ENCODE results near the gene SLC6A3.
"Not testable (repeated sequence)": the region's sequence is repeated elsewhere in the genome, so short reads cannot be mapped to it uniquely, and the experiment has no call there.

The SLC6A3 gene

DNA sequence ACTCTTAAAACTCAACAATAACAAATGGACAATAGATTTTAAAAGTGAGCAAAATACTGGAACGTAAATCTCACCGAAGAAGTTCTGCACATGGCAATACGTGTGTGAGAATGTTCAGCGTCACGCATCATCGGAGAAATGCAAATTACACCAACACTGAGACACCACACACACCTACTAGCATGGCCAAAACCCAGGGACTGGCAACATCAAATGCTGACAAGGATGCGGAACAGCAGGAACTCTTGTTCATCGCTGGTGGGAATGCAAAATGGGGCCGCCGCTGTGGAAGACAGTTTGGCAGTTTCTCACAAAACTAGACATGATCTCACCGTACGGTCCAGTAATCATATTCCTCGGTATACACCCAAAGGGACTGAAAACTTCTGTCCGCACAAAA lies 78.7 kb downstream of the SLC6A3 start:
- no peak for DNase-seq

GRCh38 chr5:1364211-1364610 lies 81.0 kb downstream of the SLC6A3 start:
- DNase-seq, result no peak

DNA sequence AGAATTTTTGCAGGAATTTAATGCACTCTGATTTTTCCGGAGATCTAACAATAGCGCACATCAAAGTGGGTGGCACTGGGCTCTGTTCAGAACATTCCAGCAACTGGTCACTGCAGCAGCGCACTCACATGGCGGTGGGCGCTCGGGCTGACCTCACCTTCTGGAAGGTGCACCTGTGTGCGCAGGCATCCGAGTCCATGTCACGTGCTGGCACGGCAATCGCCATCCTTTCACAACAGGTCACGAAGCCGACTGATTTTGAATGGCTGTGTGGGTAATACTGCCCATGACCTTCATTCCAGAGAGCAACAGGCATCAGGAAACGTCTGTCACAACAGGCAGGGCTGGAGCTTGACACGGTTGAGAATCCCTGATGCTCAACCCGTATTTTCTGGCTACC lies 81.7 kb downstream of the SLC6A3 start:
- no peak for DNase-seq

- no peak for DNase-seq
These were observed 82.1 kb downstream of the SLC6A3 start for GRCh38 chr5:1363160-1363559.

DNA sequence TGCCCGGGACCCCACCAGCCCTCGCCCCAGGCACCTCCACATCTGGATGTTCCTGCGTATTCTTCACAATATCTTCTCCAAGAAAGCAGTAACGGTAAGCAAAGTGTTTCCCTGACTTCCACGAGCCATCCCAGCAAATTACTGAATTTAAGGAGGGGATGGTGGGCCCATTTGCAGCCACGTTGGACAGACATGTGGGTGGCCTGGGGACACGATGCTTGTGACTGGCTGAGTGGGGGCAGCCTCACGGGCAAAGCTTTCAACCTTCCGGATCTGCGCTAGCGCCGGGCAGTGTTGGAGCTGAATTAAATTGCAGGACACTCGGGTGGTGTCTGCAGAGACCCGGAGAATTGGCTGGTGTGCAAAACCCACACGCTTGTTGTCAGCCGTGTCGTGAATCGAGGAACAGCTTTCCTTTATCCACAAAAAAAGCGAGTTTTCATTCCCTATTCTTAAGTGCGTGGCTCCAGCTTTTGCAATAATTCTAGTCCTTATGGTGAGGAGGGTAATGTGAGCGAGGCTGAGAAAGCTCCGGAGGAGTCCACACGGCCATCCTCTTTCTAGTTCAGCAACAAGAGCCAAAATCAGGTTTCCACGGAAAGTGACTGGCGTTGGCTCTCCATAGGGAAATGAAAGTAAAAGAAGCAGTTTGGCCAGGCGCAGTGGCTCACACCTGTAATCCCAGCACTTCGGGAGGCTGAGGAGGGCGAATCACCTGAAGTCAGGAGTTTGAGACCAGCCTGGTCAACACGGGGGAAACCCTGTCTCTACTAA lies 82.8 kb downstream of the SLC6A3 start:
- no peak for DNase-seq

DNA sequence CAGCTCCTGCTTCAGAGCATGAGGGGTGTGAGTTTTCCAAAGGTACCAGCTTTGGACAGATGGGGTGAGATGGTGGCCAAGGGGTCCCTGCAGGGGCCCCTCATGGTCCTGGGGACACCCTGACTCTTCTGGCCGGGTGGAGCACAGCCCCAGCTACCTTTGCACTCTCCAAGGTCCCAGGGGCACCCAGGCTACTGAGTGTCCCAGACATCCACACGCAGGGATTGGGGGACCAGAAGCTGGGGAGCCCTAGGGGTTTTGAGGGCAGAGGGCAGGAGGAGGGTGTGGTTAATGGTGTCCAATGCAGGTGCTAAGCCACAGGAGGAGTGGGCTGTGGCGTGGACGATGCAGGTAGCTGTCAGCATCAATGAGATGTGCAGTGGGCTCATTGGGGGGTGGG lies 84.4 kb downstream of the SLC6A3 start:
- no peak for DNase-seq

DNA sequence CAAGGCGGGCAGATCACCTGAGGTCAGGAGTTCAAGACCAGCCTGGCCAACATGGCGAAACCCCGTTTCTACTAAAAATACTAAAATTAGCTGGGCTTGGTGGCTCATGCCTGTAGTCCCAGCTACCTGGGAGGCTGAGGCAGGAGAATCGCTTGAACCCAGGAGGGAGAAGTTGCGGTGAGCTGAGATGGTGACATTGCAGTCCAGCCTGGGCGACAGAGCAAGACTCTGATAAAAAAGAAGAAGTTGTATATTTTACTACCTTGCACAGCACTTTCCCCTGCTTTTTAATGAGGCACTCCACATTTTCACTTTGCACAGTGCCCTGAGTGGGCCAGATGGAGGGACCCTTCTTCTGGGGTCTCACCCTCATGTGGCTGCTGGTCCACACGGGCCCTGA lies 84.9 kb downstream of the SLC6A3 start:
- not testable (repeated sequence) for DNase-seq

DNA sequence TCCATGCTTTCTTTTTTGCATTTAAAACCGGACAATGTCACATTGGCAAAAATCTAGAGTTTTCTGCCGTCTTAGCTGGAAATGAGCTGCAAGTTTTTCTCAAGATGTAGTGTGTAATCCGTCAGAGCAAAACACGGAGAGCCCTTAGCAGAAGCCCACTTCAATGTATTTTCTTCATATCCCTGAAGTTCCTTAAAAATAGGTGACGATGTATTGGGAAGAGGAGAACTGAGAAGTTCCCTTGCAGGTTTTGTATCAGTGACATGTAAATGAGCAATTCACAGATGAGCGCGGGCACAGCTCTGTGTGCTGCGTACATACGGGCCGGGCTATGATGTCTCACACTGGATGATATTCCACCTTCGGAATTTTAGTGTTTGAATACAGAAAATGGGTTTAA lies 85.5 kb downstream of the SLC6A3 start:
- no peak for DNase-seq

GRCh38 chr5:1359031-1359645 lies 86.1 kb downstream of the SLC6A3 start:
- no peak for DNase-seq

DNA sequence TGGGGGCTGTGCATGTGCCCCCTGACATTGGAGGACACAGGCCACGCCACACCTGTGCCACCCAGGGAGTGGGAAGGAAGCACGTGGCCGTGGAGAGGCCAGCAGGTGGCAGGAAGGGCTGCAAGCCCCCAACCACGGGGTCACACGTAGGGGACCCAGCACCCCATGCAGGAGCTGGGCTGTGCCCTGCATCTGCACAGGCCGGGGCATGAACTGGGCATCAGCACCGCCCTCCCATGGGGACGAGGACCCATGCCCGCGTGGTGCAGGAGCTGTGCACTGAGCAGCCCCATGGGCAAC lies 86.6 kb downstream of the SLC6A3 start:
- DNase-seq, result no peak

DNA sequence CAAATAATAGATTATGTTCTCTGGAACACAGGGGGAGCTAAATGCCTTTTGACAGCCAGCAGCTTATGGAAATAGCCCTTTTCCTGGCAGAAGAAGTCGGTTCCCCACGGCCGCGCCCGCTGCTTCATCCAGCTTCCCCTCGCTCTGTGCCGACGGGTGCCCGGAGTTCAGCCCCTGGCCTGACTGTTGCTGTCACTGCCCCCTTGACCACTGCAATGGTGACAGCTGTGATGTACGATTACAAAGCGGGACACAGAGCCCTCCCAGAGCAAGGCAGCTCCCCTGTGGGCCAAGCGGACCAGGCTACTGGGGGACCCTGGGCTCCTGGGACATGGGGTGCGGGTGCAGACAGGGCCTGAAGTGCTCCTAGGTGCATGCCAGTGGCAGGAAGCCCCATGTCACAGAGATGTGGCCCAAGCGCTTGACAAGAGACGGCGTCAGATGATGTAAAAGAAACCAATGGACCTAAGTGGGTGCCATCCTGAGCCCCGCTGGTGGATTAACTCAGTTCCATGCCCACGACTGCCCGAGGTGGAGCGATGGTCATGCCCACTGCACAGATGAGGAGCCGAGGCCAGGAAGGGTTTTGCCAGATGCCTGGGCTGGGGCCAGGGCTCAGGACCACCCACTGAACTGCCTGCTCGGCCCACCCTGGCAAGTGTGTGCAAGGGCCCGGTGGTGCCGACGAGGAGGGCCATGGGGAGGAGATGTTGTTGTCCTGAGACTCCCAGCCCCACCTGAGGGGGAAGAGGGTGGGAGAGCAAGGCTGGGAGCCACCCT lies 87.1 kb downstream of the SLC6A3 start:
- DNase-seq, result no peak

DNA sequence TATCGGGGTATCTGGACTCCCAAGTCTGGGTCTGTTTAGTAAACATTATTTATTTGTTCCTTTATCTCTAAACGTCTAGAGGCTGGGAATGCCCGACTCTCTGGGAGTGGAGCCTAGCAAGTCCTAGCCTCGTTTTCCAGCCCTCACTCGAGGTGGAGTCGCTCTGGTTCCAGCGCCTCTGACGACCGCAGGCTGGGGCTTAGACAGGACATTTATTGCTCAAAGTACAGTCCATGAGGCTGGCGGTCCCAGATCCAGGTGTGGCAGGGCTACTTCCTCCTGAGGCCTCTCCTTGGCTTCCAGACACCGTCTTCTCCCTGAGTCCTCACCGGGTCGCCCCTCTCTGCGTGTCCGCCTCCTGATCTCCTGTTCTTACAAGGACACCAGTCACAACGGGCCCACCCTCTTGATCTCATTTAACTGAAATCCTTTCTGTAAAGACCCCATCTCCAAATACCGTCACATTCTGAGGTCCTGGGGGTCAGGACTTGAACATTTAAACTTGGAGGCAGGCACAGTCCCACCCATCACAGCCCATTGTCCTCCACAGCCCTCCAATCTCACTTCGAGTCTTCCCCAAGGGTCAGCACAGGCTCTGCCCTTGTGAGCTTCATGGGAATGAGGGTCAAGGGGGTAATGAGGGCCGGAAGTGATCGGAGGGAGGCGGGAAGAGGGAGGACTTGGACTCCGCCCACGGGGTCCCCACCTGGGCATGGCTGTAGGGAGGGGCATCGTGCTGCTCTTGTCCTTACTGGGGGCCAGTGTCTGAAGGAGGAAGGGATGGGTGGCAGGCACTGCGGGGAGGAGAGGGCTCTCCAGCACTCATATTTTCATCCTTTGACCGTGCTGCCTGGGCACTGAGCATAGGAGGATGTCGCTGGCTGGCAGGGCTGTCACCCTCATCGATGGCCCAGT lies 88.1 kb downstream of the SLC6A3 start:
- no peak for DNase-seq

DNA sequence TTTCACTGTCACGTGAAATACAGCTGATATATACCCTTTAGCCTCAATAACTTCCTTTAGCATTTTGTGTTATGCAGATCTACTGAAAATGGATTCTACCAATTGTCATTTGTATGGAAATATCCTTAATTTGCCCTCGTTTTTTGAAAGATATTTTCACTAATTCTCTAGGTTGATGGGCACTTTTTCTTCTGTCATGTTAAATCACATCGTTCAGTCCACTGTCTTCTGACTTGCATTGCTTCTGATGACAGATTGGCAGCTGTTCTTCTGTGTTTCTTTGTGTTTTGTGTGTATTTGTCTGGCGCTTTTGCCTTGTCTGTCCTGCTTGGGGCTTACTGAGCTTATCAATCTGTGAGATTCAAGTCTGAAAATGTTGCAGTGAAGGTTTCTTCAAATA lies 90.7 kb downstream of the SLC6A3 start:
- no peak for DNase-seq

DNA sequence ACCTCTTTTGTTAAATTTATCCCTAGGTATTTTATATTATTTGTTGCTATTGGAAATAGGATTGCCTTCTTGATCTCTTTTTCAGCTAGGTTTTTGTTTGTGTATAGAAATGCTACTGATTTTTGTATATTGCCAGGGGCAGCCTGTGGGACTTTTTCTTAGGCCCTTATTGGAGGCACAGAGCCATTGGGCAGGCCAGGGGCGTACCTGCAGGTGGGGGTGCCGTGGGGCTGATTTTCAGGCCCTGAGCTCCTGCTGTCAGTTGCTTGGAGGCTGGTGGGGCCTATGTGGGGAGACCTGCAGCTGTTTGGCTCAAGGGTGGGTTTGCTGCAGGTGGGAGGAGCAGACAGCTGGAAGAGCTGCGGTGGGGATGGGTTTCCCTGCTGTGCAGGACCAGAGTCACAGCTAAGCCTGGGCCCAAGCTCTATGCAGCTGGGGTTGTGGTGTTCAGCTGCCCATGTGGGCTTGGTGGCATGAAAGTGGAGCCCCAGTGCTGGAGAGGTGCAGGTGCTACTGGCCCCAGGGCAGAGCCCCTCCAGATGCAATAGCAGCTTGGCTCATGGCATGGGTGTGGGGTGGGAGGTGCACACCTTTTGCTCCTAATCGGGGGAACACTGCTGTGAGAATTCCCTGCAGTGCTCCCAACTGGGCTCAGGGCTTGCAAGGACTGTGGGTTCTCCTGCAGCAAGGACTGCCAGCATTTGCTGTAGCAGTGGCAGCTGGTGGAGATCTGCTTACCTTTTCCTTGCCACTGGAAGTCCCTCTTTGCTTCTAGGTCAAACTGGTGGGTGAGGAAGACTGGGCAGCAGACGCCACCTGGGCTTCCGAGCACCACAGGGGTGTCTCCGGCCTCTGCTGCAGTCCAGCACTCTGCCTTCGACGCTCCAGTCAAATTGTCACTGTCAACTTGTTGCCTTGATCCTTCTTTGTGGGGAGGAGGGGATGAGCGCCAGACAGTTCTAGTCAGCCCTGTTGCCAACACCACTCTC lies 92.7 kb downstream of the SLC6A3 start:
- no peak for DNase-seq

- no peak for DNase-seq
These were observed 94.1 kb downstream of the SLC6A3 start for GRCh38 chr5:1351156-1351555.

DNA sequence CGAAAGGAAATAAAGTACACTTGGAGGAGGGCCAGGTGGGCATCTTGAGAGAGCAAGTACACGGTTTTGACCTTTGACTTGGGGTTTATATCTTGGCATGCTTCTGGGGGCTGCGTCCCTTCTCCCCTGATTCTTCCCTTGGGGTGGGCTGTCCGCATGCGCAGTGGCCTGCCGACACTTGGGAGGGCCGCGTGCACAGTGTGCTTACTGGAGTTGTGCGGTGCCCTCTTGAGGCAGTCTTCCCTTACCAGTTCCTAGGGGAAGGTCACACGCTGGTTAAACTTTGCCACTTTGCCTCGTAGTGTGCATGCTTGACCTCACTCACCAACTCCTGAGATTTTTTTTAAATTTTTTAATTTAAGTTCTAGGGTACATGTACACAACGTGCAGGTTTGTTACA lies 96.0 kb downstream of the SLC6A3 start:
- no peak for DNase-seq

GRCh38 chr5:1348986-1349245 lies 96.3 kb downstream of the SLC6A3 start:
- no peak for DNase-seq

GRCh38 chr5:1347571-1347970 lies 97.7 kb downstream of the SLC6A3 start:
- no peak for DNase-seq

DNA sequence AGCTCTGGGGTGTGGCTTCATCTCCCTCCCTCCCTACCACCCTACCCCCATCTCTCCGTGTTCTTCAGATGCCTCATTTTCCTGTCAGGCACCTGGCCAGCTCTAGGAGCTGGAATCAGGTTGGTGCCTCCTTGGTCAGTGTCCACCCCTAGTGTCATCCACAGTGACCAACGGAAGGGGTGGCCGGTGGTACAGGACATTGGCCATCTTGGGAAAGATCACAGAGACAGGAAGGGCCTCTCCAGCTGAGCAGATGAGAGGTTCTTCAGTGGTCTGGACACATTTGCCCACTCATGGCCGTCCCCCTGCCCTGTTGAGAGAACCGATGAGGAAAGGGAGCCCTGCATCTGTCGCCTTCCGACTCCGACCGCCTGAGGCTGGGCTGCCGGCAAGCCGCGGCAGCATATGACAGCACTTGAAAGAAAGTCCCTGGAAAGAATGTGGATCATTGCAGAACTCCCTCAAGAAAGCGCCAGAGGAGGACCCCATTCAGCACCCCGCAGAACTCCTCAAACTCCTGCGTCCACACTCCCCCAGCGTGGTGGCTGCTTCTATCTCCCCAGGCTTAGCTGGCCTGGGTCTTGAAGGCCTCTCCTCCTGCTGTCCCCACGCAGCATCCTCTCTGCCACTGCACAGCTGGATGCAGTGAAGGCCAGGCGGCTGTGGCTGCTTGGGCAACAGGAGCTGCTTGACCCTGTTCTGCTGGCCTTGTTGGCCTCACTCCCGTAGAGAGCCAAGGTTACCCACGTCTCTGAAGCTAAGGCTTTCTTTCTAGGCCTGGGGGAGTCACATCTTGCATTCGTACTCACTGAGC lies 98.4 kb downstream of the SLC6A3 start:
- no peak for DNase-seq

- no peak for DNase-seq
These were observed 99.2 kb downstream of the SLC6A3 start for GRCh38 chr5:1345876-1346626.

All from stimulated activated CD8-positive, alpha-beta memory T cell treated with anti-CD3 and anti-CD28 coated beads, Interleukin-4, amount 100 ng/mL, for 48 hours (primary cell).